ENCODE data around the gene KIF5C. TPM values are rescaled to one million over a fixed set of nuclear protein-coding genes. Genes with fewer than 3 reads are reported as not detected.

The KIF5C gene
- total RNA-seq, 1 donor from 2014 or later: 0.73 TPM

GRCh38 chr2:149002891-149003740 lies 128.1 kb downstream of the KIF5C start:
- no peak for DNase-seq (ENCODE audit: low spot score)
- intact Hi-C loops (cut with DNase I): no loop called here

- no peak for DNase-seq (ENCODE audit: low spot score)
- intact Hi-C loops (cut with DNase I): no loop called here
Measured at GRCh38 chr2:149004836-149005235, 129.8 kb downstream of the KIF5C start.

DNA sequence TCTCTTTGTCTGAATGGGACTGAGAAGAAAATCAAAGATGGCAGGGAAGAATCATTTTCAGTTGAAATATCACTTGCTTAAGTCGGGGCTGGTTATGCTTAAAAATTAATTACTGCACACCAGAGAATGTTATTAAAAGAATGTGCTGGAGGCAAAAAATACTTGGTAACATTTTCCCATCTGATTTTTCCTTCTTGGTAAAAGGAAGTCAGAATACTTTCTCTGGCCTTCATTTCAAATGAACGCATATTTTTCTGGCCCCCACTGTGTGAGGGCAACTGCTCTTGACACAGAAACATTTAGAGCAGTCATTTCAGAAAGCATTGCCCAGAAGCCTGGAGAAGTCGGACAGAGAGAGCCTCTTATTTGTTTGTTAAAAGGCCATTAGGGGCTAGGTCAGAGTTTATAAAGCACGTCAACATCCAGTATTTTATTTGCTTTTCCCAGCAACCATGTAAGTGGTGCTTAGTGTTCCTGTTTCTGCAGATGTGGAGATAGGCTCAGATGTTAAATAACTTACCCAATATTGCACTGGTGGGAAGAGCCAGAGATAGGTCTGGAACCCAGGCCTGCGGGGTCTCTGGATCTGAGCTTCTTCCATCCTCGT lies 130.5 kb downstream of the KIF5C start:
- no peak for DNase-seq (ENCODE audit: low spot score)
- intact Hi-C loops (cut with DNase I): no loop called here

DNA sequence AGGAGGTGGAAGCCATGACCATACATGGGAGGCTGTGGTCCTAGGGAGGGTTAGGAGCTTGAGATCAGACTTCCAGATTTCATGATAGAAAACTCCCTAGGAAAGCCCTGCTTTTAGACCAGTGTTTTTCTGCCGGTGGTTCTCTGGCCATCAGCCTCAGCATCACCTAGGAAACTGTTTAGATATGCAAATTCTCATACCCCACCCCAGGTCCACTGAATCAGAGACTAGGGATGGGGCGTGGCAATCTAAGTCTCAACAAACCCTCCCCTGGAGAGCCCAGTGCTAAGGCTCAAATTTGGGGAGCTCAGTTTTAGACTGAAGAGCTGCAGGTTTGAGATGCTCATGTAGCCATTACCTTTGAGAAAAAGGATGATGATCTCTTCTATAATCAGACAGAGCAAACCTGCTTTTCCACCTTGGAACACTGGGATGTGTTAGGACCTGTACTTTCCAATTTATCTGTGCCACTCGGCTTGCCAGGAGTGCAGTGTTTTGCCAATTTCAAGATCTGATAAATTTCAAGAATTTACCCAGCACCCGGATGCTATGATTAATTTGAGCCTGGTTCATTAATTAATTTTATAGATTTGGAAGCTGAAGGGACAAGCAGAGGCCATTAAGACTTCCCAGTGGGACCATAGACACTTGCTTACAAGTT lies 132.0 kb downstream of the KIF5C start:
- intact Hi-C loops (cut with DNase I): no loop called here
- no peak for DNase-seq (ENCODE audit: low spot score)

DNA sequence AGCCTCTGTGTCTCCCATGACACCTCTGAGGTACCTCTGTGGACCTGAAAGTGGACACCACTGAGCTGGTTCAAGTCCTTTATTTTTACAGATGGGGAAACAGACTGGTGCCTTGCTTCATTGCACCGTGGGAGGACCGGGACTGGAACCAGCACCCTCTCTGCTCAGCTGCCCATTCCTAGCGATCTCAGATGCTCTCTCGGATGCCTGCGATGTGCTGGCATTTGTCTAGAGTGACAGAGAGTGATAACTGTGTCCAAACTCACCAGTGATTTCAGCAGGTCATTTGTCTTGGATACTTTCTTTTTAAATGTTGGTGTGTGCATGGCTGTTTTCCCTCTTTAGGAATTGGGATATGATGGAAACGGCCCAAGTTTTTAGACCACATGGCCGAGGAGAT lies 133.4 kb downstream of the KIF5C start:
- DNase-seq (ENCODE audit: low spot score): no peak
- intact Hi-C loops (cut with DNase I): no loop called here

DNA sequence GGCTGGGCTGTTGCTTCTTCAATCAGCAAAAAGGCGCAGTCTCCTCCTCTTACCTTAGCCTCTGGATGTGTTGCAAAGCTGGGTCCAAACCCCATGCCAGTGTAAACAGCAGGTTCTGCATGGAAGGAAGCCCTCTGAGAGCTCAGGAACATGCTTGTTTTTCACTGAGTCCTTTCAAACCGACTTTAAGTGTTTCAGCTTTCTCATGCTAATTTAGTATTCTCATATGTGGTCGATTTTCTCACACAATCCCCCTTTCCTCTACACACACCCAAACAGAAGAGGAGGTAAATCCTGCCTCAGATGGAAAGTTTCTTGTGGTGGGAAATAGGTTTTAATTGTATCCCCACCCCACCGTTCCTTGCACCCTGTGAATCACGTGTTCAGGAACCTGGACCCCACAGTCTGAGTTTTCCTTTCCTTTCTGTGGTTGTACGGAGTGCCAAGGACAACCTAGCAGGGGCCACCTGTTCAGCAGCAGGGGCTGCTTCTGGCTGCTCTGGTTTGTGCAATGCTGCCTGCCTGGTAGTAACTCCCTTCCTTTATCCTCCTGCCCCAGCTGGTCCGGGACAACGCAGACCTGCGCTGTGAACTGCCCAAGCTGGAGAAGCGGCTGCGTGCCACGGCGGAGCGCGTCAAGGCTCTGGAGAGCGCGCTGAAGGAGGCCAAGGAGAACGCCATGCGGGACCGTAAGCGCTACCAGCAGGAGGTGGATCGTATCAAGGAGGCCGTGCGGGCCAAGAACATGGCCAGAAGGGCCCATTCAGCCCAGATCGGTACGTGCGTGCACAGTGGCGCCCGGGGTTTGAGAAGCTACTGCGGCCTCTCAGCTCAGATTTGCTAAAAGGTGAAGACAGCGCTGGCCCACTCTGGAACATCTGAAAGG lies 134.8 kb downstream of the KIF5C start:
- intact Hi-C loops (cut with DNase I): no loop called here
- no peak for DNase-seq (ENCODE audit: low spot score)

DNA sequence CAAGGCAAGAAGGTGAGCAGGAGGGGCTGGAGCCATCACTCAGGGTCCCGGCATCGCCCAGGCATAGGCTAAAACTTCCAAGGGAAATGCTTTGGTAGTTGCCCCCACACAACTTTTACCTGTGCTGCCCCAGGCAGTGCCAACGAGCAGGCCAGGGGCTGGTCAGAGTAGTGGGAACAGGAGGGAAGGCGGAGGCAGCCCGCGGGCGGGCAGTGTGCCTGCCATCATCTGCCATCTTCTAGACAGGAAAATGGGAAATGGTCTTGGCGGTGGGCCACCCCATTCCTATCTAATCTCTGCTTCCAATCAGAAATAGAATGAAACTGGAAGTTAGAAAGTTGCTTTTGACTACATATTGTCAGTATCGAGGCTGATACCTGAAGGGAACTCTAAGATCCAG lies 137.5 kb downstream of the KIF5C start:
- intact Hi-C loops (cut with DNase I): no loop called here
- DNase-seq (ENCODE audit: low spot score): no peak

- DNase-seq (ENCODE audit: low spot score): no peak
- intact Hi-C loops (cut with DNase I): no loop called here
Measured at GRCh38 chr2:149015501-149015900, 140.5 kb downstream of the KIF5C start.

DNA sequence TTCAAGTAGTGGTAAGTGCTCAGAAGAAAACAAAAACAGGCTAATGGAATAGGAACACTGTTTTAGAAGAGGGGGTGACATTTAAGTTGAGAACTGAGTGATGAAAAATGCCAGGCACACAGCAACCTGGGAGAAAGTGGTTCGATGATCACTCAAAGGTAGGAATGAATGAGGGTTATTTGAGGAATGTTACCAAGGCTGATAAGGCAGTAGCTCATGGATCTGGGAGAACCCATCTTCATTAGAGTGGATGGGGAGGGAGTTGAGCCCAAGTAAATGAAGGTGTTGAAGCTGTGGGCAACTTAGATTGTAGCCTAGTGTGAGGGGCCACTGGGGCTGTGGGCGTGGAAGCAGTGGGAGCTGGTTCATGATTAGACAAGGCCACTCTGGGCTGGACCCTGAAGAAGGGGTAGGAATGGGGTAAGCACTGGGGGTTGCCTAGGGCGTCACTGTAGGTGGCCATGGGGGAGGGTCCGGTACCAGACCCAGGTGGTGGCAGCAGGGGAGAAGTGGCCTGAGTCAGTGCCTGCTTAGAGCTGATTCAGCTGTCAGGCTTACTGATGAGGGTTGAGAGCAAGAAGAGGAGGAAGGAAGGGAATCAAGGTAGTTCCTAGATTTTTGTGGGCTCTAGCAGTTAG lies 141.0 kb downstream of the KIF5C start:
- no peak for DNase-seq (ENCODE audit: low spot score)
- intact Hi-C loops (cut with DNase I): loop anchor here (2.0 kb wide), 1 partner anchor 543 kb away; no protein-coding TSS in a partner anchor

DNA sequence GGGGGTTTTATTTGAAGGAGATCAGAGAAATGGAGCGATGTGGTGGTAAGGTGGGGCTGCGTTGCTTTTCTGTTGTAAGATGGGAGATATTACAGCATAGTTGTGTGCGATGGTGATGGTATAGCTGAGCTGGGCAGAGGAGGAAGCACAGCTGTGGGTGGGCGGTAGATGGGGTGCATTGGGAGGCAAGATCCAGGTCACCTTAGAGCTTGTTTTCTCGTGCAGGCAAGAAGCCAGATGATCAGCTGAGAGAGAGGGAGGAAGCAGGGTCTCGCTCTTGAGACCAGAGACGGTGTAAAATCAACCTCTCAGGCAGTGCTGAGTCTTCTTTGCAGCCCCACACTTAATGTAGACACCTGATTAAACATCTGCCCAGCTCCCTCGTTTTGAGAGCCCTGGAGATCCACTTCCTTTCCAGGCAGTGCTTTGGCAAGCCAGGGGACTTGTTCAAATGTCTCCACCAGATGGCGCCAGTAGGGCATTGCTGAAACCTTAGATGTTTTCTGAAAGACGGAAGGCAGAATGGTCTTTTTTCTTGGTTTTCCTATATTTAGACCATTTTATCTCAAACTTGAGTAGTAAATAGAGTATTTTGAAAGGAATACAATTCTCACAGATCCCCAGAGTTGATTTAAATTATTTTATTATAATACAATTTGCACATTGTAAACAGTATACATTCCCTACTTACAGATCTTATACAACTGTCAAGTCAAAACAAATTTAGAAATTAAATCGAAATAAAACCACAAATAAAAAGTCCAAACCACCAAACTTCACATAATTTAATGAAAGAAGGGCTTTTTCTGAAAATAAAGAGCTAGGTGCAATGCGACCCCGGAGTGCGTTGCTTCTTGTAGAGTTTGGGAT lies 142.3 kb downstream of the KIF5C start:
- intact Hi-C loops (cut with DNase I): loop anchor here (2.0 kb wide), 1 partner anchor 541 kb away; no protein-coding TSS in a partner anchor
- DNase-seq (ENCODE audit: low spot score): peak; percentile 87

GRCh38 chr2:149018981-149019380 lies 144.0 kb downstream of the KIF5C start:
- no peak for DNase-seq (ENCODE audit: low spot score)
- intact Hi-C loops (cut with DNase I): no loop called here

- no peak for DNase-seq (ENCODE audit: low spot score)
- intact Hi-C loops (cut with DNase I): no loop called here
Measured at GRCh38 chr2:149019768-149020167, 144.7 kb downstream of the KIF5C start.

GRCh38 chr2:149020432-149020851 lies 145.4 kb downstream of the KIF5C start:
- no peak for DNase-seq (ENCODE audit: low spot score)
- intact Hi-C loops (cut with DNase I): no loop called here

GRCh38 chr2:149021271-149021719 lies 146.3 kb downstream of the KIF5C start:
- DNase-seq (ENCODE audit: low spot score): no peak
- intact Hi-C loops (cut with DNase I): no loop called here

- DNase-seq (ENCODE audit: low spot score): no peak
- intact Hi-C loops (cut with DNase I): no loop called here
Measured at GRCh38 chr2:149021761-149022160, 146.7 kb downstream of the KIF5C start.

DNA sequence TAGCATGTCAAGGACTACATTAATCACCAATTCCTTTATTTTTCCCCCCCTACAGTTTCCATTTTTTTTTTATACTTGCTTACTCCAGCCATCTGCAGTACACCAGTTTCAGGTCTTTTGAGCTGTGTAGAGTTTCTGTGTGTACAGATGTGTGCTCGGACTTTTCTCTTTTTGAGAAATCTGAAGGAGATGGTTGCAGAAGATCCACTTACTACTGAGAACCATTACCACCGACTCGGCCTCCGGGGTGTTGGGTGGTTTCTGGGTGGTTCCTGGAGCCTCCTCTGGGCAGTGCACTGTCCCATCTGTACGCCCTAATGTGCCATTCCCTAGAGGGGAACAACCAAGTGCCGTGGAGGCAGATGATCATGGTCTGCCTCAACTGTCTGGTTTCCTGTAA lies 148.1 kb downstream of the KIF5C start:
- intact Hi-C loops (cut with DNase I): no loop called here
- no peak for DNase-seq (ENCODE audit: low spot score)

- no peak for DNase-seq (ENCODE audit: low spot score)
- intact Hi-C loops (cut with DNase I): no loop called here
Measured at GRCh38 chr2:149027590-149028250, 152.7 kb downstream of the KIF5C start.

DNA sequence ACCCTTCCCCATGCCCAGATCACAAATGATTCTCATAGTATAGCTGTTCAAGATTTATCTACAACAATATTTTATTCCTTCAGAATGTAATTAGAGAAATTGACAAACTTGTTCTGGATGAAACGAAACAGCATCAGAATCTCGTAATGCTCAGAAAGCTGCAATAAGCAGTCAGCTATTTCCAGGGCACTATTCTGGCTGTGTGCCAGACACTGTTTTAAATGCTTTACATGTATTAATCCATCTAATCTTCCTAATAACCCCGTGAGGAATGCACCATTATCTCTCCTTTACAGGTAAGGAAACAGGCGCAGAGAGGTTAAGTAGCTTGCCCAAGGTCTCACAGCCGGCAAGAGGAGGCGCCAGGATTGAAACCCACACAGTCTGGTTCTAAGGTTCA lies 153.3 kb downstream of the KIF5C start:
- intact Hi-C loops (cut with DNase I): no loop called here
- no peak for DNase-seq (ENCODE audit: low spot score)
